NCI-H2171 treated with DMSO at 0.1 percent for 48 hours (cell line): ENCODE measurements around the gene MAP4K4.
"Not testable (repeated sequence)": the region's sequence is repeated elsewhere in the genome, so short reads cannot be mapped to it uniquely, and the experiment has no call there.

Experiments used
- DNase-seq: peaks from one replicate; lab custom pipeline; 2025; lab: John Stamatoyannopoulos, UW

The MAP4K4 gene

DNA sequence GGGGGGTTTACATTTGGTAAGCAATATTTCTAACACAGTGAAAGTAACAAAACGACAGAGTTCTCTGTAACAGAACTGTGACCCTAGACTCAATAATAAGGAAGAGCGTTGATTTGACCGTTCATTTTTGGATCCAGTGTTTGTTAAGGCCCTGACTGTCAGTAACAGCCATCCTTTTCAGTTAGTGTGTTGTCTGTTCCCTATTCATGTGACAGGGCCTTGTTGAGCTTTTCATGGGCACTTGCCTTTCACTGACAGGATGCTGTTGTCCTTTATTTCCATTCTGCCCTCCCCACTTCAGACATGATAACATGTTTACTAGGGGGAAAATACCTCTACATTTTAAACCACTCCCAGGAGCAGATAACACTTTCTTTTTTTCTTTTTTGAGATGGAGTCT lies 45.8 kb downstream of the MAP4K4 start:
- DNase-seq, result no peak

DNA sequence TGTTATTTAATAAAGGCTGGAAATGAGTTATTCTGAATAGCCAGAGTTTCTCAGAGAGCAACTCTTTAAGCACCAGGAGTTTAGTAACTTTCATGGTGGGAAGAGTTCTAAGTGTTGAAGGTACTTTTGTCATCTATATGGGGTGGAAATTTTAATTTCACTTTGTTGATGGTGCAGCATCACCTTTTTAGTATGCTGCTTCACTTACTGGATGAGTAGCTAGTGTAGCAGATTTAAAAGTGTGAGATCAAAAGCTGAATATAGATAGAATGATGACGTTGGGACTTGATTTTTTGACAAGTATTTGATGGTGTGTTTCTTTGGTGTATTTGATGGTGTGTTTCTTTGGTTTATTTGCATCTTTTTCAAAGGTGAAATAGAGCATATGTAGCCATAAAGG lies 47.3 kb downstream of the MAP4K4 start:
- DNase-seq, result no peak

DNA sequence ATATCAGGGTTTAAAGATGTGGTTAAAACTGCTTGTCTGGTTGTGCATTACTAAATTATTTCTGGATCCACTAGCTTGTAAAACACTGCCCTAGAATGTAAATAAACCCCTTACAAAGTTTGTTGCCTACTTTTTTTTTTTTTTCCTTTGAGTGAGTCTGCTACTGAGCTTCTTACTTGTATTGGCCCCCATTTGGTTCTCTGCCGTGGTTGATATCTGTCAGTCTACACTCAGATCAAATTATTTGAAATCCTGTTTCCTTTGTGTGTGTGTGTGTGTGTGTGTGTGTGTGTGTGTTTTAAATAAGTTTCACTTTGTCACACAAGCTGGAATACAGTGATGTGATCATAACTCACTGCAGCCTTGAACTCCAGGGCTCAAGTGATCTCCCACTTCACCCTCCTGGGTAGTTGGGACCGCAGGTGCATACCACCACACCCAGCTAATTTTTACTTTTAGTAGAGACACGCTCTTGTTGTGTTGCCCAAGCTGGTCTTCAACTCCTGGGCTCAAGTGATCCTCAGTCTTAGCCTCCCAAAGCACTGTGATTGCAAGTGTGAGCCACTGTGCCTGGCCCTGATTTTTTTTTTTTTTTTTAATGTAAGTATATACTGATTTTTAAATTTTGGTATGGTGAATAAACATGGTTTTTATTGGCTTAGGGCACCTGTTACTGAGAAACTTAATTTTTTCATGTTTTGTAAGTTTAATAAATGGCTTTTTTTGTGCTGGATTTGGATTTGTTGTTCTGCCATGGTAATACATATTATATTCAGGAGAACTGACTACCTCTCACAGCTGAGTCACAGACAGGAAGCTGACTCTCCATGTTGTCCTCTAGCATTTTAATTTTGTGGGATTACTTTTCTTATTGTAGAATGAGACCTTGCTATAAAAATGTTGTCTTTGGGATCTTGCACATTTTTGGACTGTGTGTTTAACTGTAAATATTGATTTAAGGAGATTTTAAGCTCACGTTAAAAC lies 48.5 kb downstream of the MAP4K4 start:
- DNase-seq, result no peak

DNA sequence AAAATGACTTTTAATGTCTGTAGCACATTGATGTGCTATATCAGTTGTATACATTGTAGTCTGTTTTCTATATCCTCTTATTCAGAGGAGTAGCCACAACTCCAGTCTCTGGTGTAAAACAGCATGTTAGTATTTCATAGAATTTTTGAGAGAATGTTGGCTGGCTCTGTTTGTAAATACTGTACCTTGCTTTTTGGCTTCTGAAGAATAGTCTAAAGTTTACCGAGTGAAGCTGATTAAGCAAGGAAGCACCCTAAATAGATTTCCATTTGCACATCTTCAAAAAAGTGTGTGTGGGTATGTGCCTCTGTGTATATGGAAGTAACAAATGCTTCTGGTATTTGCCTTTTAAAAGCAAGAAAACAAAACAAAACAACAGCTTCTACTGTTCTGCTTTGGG lies 50.5 kb downstream of the MAP4K4 start:
- no peak for DNase-seq

DNA sequence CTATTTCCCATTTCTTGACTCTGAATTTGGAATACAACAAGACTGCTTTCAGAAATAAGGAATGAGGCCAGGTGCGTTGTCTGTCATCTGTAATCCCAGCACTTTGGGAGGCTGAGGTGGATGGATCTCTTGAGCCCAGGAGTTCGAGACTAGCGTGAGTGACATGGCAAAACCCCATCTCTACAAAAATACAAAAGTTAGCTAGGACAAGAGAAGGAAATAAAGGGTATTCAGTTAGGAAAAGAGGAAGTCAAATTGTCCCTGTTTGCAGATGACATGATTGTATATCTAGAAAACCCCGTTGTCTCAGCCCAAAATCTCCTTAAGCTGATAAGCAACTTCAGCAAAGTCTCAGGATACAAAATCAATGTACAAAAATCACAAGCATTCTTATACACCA lies 51.0 kb downstream of the MAP4K4 start:
- DNase-seq, result not testable (repeated sequence)

DNA sequence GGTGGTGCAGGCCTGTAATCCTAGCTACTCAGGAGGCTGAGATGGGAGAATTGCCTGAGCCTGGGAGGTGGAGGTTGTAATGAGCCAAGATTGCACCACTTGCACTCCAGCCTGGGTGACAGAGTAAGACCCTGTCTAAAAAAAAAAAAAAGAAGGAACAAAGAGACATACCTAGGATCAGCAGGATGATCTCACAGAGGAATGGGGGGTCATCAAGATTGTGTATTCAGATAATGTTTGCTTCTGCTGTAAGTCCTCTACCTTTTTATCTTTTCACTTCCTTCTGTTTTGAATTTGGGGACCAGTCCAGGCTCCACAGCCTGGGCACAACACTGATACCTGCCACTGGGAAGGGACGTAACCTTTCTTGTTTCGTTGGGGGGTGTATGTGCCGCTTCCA lies 53.2 kb downstream of the MAP4K4 start:
- no peak for DNase-seq

DNA sequence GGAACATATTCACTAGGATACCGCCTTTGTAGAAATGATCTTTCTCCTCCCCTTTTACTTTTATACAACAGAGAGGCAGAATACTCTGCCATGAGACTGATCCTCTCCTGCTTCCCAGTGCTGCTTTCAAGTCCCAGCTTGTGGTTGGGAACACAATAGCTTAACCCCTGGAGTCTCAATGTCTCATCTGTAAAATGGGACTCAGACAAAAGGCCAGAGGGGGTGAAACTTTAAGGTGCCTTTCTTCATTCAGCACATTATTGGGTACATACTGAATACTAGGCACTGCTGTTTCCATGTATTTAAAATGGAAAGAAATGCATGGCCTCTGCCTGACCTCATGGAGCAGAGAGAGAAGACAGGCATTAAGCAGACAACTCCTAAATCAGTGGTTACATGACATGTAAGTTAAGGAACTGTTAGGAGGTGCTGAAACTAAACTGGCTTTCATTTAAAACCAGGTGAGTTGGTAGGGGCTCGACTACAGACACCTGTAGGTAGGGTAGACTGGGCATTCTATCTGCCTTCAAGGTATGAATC lies 53.8 kb downstream of the MAP4K4 start:
- DNase-seq, result no peak

DNA sequence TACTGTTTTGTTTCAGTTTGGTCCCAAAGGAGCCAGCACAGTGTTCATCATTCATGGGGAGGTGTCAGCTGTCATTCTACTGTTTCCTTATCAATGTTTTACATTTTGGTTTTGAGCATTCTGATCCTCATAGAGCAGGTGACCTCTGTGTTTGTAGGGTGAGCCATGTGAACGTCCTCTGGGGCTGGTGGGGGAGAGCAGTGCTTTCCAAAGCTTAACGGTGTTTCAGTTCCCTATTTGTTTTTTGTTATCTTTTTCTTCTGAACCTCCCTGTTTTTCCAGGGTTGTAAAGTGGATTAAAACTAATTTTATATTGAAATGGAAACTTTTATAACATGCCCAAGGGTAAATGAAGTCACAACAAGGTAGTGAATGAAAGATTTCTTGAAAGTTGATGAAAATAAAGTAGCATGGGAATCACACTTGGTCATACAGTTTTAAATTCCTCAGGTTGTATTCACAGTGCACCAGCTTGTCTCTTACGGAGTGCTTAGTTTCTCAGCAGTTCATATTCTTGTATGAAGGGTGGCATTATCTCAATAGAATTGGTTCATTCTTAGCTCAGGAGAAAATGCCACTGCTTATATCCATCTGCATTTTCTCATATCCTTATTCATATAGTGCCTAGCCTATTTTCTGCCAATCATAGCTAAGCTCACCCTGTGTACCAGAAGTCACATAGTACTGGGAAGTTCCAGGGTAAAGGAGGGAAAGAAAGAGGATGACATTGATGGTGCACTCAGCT lies 54.5 kb downstream of the MAP4K4 start:
- DNase-seq, result no peak

DNA sequence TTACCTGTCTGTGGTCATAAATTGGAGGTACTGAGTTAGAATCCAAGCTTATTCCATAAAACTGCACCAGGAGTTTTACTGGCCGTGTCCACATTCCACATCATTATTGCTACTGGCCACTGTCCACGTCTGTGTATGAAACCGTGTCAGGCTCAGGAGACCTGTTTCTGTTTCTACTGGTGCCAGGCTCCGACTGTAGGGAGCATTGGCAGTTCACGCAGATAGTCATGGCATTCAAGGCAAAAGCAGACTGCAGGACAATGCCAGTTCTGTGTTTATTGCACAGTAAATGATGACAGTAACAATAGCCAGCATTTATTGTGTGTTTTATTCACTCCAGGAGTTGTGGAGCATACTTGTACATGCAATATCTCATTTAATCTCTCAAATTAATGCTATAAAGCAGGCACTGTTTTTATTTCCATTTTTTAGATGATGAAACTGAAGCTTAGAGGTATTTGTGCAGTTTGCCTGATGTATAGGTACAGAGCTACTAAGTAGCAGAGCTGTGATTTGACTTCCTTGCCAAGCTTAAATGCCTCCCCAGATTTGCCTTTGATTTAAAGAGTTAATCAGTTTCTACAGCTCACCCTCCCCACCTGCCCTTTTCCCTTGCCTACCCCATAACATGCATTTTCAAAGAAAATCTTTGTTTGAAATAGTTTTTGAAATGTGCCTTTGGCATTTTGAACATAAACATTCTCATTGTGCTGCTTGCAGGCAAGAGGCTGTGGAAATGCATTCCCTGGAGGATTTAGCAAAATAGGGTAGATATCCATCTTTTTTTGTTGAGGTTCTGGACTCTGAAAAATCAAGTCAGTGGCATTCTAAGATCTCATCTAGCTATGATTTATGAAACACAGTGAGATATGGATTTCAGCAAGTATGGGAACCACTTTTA lies 55.5 kb downstream of the MAP4K4 start:
- no peak for DNase-seq

DNA sequence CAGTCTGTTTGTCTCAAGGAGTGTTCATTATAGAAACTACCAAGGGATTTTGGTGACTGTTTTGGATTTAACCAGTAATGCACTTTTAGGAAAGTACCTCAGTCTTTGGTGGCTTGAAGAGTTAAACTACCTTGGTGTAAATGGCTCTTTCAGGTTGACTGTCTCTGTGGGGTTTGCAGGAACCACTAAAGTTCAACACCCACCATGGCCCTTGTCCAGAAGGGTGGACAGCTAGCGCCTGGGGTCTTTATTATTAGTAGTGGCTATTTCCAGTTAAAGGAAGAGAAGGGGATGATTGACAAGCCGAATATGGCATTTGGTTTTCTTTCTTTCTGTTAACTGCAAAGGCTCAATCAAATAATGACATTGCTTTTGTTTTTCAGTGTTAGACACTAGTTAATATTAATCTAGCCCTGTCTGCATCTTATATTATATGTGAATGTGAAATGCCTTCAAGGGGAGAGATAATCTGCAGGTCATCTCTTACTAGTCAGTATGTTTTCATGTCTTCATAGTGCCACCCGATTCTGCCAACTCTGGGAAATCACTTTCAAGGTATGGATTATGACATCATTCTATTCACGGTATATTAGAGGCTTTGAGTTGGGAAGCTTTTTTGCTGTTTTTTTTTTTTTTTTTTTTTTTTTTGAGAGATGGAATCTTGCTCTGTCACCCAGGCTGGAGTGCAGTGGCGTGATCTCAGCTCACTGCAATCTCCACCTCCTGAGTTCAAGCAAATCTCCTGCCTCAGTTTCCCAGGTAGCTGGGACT lies 56.4 kb downstream of the MAP4K4 start:
- no peak for DNase-seq

DNA sequence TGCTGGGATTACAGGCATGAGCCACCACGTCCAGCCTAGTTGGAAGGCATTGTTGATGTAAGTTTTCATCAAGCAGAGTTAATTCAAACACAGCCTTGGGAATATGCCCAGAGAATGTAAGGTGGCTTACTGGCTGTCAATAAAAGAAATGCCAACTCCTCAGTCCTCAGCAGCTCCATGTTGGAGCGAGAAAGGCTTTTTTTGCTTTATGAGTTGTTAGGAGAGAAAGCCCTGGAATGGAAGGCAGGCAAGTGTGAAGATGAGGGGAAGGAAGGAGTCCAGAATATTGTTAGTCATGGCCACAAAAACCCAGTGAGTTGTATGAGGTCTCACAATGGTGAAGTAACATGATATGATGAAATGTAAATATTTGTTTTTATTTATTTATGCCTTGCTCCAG lies 57.1 kb downstream of the MAP4K4 start:
- no peak for DNase-seq

DNA sequence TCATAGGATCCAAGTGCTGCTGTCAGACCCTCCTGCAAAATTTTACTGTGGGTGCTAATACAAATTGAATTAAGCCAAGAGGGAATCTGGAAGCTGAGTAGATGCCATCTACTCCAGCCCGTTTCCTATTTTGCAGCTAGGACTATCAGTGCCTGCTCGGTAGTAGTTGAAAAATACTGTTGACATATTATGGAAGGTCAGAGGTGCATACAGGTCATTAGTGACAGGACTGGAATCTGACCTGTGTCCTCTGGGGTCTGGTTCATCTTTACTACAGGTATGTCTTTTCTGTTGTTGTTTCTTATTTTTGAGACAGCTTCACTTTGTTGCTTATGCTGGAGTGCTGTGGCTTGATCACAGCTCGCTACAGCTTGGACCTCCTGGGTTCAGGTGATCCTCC lies 58.8 kb downstream of the MAP4K4 start:
- no peak for DNase-seq

DNA sequence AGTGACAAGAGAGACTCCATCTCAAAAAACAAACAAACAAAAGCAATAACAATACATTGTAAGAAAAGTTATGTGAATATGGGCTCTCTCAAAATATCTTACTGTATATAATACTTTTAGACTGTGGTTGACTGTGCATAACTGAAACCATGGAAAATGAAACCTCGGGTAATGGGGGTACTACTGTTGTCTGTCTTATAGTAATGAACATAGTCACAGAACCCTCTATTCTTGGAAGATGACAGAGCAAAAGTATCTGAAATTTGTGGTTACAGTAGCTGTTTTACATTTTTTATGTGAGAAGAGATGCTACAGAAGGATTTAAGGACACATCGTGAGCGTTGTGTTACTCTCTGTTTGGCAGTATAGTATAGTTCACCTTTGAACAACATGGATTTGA lies 60.5 kb downstream of the MAP4K4 start:
- DNase-seq, result no peak

DNA sequence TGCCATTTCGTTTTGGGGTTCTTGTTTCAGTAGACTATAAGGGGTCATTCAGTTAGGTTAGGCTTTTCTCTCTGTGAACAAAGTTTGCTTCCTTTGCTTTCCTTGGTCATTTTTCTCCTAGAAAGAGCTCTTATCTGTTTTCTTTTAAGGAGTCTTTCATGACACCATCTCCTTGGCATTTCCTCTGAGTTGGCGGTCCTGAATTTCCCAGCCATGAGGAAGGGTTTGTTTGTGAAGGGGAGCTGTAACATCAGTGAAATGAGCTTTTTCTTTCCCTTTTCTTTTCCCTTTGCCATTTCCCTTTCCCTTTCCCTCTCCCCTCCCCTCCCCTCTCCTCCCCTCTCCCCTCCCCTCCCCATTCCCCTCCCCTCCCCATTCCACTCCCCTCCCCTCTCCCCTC lies 61.7 kb downstream of the MAP4K4 start:
- no peak for DNase-seq

DNA sequence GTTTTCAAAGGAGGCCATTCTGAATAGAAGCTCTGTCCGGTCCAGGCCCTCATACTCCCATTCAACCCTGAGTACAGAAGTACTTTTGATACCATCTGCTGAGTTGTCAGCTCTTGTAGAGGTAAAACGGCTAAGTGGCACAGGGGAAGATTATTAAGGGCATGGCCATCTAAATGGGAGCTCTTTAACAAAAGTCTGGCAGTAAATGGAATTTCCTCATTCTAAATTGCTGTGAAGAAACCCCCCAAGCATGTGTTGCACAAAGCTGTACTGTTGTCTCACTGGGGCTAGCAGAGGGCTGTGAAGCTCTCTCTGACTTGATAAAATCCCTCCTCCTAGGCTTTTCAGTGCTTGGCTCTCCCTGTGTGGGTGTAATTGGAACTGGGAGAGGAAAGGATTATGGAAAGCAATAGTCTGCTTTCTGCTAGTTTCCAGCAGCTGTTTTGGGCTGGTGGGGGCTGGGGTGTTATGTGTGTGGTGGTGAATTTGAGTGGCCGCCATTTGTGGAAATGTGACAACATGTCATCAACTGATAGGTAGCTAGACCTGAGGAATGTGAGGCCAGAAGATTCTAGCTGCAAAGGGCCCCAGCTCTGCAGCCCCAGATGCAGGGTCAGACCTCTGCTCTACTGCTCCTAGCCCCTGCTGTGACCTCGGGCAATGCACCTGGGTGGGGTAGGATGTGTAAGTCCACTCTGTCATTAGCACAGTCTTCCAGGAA lies 65.1 kb downstream of the MAP4K4 start:
- no peak for DNase-seq

DNA sequence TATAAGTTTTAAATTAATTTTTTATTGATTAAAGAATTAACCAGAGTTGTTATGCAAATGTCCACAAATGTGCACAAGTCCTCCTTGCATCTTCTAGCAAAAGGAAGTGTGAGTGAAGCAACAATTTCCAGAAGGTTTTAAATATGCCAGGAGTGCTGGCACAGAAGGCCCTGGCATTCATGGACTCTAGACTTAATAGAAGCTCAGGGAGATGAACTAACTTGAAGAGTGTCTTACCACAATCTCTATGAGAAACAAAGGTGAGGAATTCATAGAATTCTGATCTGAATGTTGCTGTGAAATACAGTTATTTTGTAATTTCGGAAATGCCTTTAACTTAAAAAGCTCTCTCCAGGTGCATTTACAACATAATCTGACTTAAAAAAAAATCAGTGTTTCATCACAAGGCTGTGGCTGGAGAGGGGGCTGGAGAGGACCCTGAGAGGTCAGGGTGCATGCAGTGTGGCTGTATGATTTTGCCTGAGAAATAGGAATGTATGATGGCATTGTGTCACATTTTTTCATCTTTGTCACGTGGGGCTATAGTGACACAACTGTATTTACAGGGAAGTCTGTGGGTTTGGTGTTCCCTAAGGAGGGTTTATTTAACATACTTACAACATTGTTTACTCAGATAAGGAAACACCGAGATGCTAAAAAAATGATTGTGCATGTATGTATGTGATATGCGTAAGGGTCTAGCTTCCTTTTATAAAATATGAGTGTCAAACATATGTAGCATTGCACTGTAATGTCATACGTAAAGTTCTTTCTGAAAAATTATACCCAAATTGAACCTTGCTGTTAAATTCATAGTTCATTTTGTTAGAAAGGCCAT lies 66.2 kb downstream of the MAP4K4 start:
- no peak for DNase-seq

DNA sequence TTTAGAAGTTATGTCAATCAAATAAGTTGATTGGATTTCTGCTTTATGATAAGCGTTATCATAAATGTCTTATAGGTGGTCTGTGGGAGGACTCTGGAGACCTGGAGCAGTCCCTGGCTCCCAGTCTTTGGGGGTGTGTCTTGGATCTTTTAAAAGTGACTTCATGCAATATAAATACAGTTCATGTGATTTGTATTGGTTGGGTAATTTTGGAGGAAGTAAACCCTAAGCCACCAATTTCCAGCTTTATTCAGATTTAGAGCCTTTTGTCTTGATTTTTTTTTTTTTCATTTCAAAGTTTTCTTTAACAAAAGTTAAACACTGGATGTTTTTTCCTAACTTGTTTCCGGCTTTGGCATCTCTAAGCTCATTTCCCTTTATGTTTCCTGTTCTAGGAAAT lies 68.8 kb downstream of the MAP4K4 start:
- no peak for DNase-seq

DNA sequence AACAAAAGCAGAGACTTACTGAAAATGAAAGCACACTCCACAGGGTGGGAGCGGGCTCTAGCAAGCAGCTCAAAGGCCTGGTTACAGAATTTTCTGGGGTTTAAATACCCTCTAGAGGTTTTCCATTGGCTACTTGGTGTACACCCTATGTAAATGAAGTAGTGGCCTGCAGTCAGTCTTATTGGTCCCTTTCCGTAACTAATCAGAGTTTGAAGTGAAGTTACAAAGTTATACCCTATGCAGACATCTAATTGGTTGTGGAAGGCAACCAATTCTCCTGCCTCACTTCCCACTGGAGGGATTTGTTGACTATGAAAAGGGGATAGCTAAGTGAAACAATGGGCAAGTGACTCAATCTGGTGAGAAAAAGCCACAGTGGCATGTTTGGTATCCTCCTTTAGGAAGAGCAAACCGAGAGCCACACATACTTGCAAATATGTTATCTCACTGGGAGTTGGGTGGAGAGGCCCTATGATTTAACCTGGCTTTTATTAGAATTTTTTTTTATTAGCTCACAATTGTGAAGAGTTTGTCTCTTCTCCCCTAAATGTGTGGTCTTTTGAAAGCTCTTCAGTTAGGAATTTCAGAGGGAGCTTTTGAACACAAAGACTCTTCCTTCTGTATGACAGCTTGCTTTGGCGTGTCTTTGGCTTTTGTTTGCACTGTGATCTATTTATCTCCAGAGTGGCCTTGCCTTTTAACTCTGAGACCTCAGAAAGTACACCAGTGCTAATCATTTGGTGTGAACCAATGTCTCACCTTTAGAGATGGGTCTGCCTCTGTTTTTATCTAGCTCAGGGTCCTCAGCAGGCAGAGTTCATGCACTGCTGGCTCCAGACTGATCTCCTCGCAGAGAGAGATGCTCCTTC lies 69.6 kb downstream of the MAP4K4 start:
- no peak for DNase-seq
